Endothelial cell of umbilical vein (primary cell): ENCODE measurements around the gene ZNF274.

Experiments used
- EZH2 ChIP-seq: IDR thresholded peaks from 2 replicates; pipeline ENCODE4 v1.6.1; 2012; ENCODE audit warnings: borderline replicate concordance, low read depth, mild to moderate bottlenecking, moderate library complexity, low read length, inconsistent platforms; ENCODE audit not compliant: severe bottlenecking
- GATA2 ChIP-seq: IDR thresholded peaks from 2 replicates; pipeline ENCODE4 v1.7.0; 2011; ENCODE audit warnings: low read depth, mild to moderate bottlenecking, moderate library complexity, mixed read lengths, low read length; ENCODE audit not compliant: insufficient read length, insufficient read depth
- JUN ChIP-seq: IDR thresholded peaks from 2 replicates; pipeline ENCODE4 v1.6.1; 2011; ENCODE audit warnings: borderline replicate concordance, low read depth; ENCODE audit not compliant: insufficient read length, insufficient read depth
- POLR2A ChIP-seq: IDR thresholded peaks from 2 replicates; pipeline ENCODE4 v1.6.1; 2012; ENCODE audit warnings: low read depth, mild to moderate bottlenecking, control low read depth, low read length
- POLR2AphosphoS5 ChIP-seq: IDR thresholded peaks from 2 replicates; pipeline ENCODE4 v1.6.1; 2012; ENCODE audit warnings: low read depth, mild to moderate bottlenecking, control low read depth, low read length, moderate library complexity; ENCODE audit not compliant: insufficient read depth
- TF ChIP-seq, protein P1 (sequence below), 2 donors: IDR thresholded peaks; 1 replicate in 1 of 2; 2 replicates in 1 of 2; pipeline ENCODE4 v1.5.1; 2011; ENCODE audit warnings: low read length in 2 of 2, mild to moderate bottlenecking in 2 of 2, moderate library complexity in 2 of 2, control low read depth in 1 of 2, inconsistent platforms in 1 of 2, low read depth in 1 of 2; ENCODE audit not compliant: insufficient read depth in 1 of 2; ENCODE audit errors: extremely low read depth in 1 of 2

GRCh38 chr19:58209577-58209976, 26.7 kb downstream of the ZNF274 start:
- TF ChIP-seq, protein P1, sequence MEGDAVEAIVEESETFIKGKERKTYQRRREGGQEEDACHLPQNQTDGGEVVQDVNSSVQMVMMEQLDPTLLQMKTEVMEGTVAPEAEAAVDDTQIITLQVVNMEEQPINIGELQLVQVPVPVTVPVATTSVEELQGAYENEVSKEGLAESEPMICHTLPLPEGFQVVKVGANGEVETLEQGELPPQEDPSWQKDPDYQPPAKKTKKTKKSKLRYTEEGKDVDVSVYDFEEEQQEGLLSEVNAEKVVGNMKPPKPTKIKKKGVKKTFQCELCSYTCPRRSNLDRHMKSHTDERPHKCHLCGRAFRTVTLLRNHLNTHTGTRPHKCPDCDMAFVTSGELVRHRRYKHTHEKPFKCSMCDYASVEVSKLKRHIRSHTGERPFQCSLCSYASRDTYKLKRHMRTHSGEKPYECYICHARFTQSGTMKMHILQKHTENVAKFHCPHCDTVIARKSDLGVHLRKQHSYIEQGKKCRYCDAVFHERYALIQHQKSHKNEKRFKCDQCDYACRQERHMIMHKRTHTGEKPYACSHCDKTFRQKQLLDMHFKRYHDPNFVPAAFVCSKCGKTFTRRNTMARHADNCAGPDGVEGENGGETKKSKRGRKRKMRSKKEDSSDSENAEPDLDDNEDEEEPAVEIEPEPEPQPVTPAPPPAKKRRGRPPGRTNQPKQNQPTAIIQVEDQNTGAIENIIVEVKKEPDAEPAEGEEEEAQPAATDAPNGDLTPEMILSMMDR (IDR thresholded peaks at IDR 0.05; ENCODE audit: extremely low read depth in 1 of 2, insufficient read depth in 1 of 2, low read depth in 1 of 2, low read length in 2 of 2): no peak
- TF ChIP-seq POLR2AphosphoS5 (no peak), POLR2A (no peak), EZH2 (no peak), GATA2 (no peak), JUN (no peak)
